ENCODE data around the gene ADCY7.

The ADCY7 gene

GRCh38 chr16:50298591-50299507 is 32.5 kb downstream of the ADCY7 start:
- DNase-seq, result no peak
- no peak for ATAC-seq

- ATAC-seq (no peak), DNase-seq (no peak)
Measured at GRCh38 chr16:50299508-50300105, 33.3 kb downstream of the ADCY7 start.

GRCh38 chr16:50300942-50301625 is 34.7 kb downstream of the ADCY7 start:
- ATAC-seq (no peak), DNase-seq (no peak)

GRCh38 chr16:50301626-50302471 is 35.5 kb downstream of the ADCY7 start:
- ATAC-seq (no peak), DNase-seq (no peak)

- DNase-seq (no peak), ATAC-seq (no peak)
Measured at GRCh38 chr16:50302472-50303005, 36.2 kb downstream of the ADCY7 start.

GRCh38 chr16:50303041-50303604 is 36.8 kb downstream of the ADCY7 start:
- DNase-seq (no peak), ATAC-seq (no peak)

- ATAC-seq (no peak), DNase-seq (no peak)
Measured at GRCh38 chr16:50303605-50304466, 37.5 kb downstream of the ADCY7 start.

- no peak for DNase-seq
Measured at GRCh38 chr16:50304467-50305440, 38.4 kb downstream of the ADCY7 start.

GRCh38 chr16:50305441-50306061 is 39.2 kb downstream of the ADCY7 start:
- ATAC-seq (no peak), DNase-seq (no peak)

More at GRCh38 chr16:50304467-50305440, 38.4 kb downstream of the ADCY7 start:
- no peak for ATAC-seq

- no peak for DNase-seq
- no peak for ATAC-seq
Measured at GRCh38 chr16:50306287-50306686, 39.9 kb downstream of the ADCY7 start.

GRCh38 chr16:50308237-50308965 is 42.0 kb downstream of the ADCY7 start:
- peak; percentile 4 for DNase-seq
- ATAC-seq, result no peak

- ATAC-seq (no peak), DNase-seq (peak; percentile 2)
Measured at GRCh38 chr16:50309156-50309526, 42.8 kb downstream of the ADCY7 start.

GRCh38 chr16:50309527-50310307 is 43.4 kb downstream of the ADCY7 start:
- ATAC-seq (no peak), DNase-seq (peak; percentile 4)

- DNase-seq (peak; percentile 5), ATAC-seq (no peak)
Measured at GRCh38 chr16:50310308-50311133, 44.2 kb downstream of the ADCY7 start.

- DNase-seq (peak; percentile 2), ATAC-seq (no peak)
Measured at GRCh38 chr16:50311134-50311528, 44.8 kb downstream of the ADCY7 start.

GRCh38 chr16:50311891-50312501 is 45.6 kb downstream of the ADCY7 start:
- DNase-seq (peak; percentile 4), ATAC-seq (no peak)
